ENCODE results near the gene XPOT. TPM values are rescaled to one million over a fixed set of nuclear protein-coding genes. Genes with fewer than 3 reads are reported as not detected.

XPOT gene
- total RNA-seq, 1 experiment from 2014 or later: 42.6 TPM

GRCh38 chr12:64468966-64469365 is 64.8 kb downstream of the XPOT start:
- DNase-seq (ENCODE audit: low spot score): no peak

GRCh38 chr12:64469455-64470142 is 65.4 kb downstream of the XPOT start:
- DNase-seq (ENCODE audit: low spot score): no peak

GRCh38 chr12:64470495-64470894 is 66.3 kb downstream of the XPOT start:
- DNase-seq (ENCODE audit: low spot score): no peak

- DNase-seq (ENCODE audit: low spot score): no peak
These were observed 69.0 kb downstream of the XPOT start for GRCh38 chr12:64473176-64473575.

GRCh38 chr12:64475518-64475917 is 71.3 kb downstream of the XPOT start:
- DNase-seq (ENCODE audit: low spot score): no peak

GRCh38 chr12:64476844-64477243 is 72.7 kb downstream of the XPOT start:
- no peak for DNase-seq (ENCODE audit: low spot score)

- DNase-seq (ENCODE audit: low spot score): no peak
These were observed 74.5 kb downstream of the XPOT start for GRCh38 chr12:64478661-64479060.

GRCh38 chr12:64480148-64480547 is 76.0 kb downstream of the XPOT start:
- no peak for DNase-seq (ENCODE audit: low spot score)

- DNase-seq (ENCODE audit: low spot score): no peak
These were observed 82.5 kb downstream of the XPOT start for GRCh38 chr12:64486657-64487056.

- DNase-seq (ENCODE audit: low spot score): no peak
These were observed 87.5 kb downstream of the XPOT start for GRCh38 chr12:64491718-64492117.

GRCh38 chr12:64493513-64493912 is 89.3 kb downstream of the XPOT start:
- no peak for DNase-seq (ENCODE audit: low spot score)

- no peak for DNase-seq (ENCODE audit: low spot score)
These were observed 91.0 kb downstream of the XPOT start for GRCh38 chr12:64494998-64495729.

GRCh38 chr12:64496839-64497400 is 92.7 kb downstream of the XPOT start:
- no peak for DNase-seq (ENCODE audit: low spot score)

GRCh38 chr12:64497484-64497883 is 93.3 kb downstream of the XPOT start:
- no peak for DNase-seq (ENCODE audit: low spot score)

GRCh38 chr12:64497903-64498302 is 93.7 kb downstream of the XPOT start:
- DNase-seq (ENCODE audit: low spot score): no peak

GRCh38 chr12:64500394-64500793 is 96.2 kb downstream of the XPOT start:
- no peak for DNase-seq (ENCODE audit: low spot score)

Small RNAs within 50 kb of the gene (small RNA-seq; reads per million reads assigned to genes)
- not detected for gene RF01210

Other genes starting within 250 kb of the XPOT start
- gene KICS2, start 182.1 kb upstream of the XPOT start, total RNA-seq (2014; rRNA removed; shearing (Covaris generic)): 7.1 and 9.0 TPM in 2 replicates
- gene C12orf56, start 13.6 kb upstream of the XPOT start, total RNA-seq (2014; rRNA removed; shearing (Covaris generic)): not detected in 2 replicates
- 13.2 and 13.7 TPM in 2 replicates for gene TBK1, start 47.7 kb downstream of the XPOT start, total RNA-seq (2014; rRNA removed; shearing (Covaris generic))
- 41.2 and 41.9 TPM in 2 replicates for gene RASSF3, start 206.1 kb downstream of the XPOT start, total RNA-seq (2014; rRNA removed; shearing (Covaris generic))